ENCODE data around the gene RHOC.

Gene RHOC

DNA sequence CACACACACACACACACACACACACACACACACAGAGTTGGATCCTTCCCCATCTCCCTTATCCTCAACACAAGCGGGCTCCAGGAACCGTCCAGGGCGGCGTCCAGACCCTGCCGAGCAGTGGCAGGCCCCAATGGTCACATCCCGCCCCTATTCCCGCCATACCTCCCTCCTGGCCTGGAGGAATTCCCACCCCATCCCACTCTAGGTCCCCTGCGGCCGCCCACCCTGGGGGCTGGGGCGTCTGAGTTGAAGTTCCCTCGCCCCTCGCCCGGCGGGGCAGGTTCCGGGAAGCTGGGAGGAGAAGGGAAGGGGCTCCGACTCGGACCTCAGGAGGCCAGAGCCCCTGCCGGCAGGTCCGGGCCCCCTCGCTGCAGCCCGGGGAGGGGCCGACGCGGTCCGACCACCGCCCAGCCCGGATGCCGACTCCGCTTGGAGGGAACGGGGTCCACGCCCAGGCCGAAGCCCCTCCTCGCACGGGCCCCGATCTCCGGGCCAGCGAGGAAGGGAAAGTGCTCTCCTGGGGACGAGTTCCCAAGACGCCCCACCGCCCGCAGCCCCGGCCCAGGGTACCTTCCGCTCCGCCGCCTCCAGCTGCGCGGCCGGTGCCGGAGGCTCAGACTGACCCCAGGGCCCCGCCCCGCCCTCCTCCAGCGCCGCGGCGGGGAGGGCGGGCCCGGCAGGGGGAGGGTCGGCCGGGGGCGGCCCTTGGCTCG lies at the start of gene RHOC:
Gene RHOC (minus strand): TSS at position 623 of the 716 bp plus-strand sequence. CDS start 3,328 bp downstream, outside the sequence.
- H2AFZ ChIP-seq (ENCODE audit: low read depth, low read length, severe bottlenecking): no peak within 1 kb of the TSS
- peak within 1 kb of the TSS; percentile 48; the same call in 1 of the 2 replicates for H3K9ac ChIP-seq (ENCODE audit: low read length)
- H4K20me1 ChIP-seq (ENCODE audit: low read depth, low read length): no peaks in the 10 kb centered on the region
- peak within 1 kb of the TSS; percentile 61 for H3K4me3 ChIP-seq (ENCODE audit: insufficient read depth, low read length, poor library complexity, severe bottlenecking)
- H3F3A ChIP-seq (ENCODE audit: insufficient read depth): no peaks in the 10 kb centered on the region
- H3K9me2 ChIP-seq (replicated peaks; ENCODE audit: insufficient read depth, low read length): no peaks in the 10 kb centered on the region
- no peaks in the 10 kb centered on the region for H3K36me3 ChIP-seq (ENCODE audit: low read length)
- H3K27me3 ChIP-seq (ENCODE audit: low read length): no peaks in the 10 kb centered on the region
- H3K9me3 ChIP-seq (ENCODE audit: insufficient read depth, low read length): no peaks in the 10 kb centered on the region
- H3K4me2 ChIP-seq (ENCODE audit: low read depth, low read length, poor library complexity, severe bottlenecking): peak within 1 kb of the TSS; percentile 65
- no peak within 1 kb of the TSS for H3K27ac ChIP-seq (ENCODE audit: low read depth, low read length)
- TF ChIP-seq EZH2phosphoT487 (conservative IDR thresholded peaks at IDR 0.05; ENCODE audit: low read length): no peak
- TF ChIP-seq, protein P1, sequence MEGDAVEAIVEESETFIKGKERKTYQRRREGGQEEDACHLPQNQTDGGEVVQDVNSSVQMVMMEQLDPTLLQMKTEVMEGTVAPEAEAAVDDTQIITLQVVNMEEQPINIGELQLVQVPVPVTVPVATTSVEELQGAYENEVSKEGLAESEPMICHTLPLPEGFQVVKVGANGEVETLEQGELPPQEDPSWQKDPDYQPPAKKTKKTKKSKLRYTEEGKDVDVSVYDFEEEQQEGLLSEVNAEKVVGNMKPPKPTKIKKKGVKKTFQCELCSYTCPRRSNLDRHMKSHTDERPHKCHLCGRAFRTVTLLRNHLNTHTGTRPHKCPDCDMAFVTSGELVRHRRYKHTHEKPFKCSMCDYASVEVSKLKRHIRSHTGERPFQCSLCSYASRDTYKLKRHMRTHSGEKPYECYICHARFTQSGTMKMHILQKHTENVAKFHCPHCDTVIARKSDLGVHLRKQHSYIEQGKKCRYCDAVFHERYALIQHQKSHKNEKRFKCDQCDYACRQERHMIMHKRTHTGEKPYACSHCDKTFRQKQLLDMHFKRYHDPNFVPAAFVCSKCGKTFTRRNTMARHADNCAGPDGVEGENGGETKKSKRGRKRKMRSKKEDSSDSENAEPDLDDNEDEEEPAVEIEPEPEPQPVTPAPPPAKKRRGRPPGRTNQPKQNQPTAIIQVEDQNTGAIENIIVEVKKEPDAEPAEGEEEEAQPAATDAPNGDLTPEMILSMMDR (IDR thresholded peaks at IDR 0.05; ENCODE audit: insufficient read depth, low read length, poor library complexity, severe bottlenecking): no peak
- no peaks in the 10 kb centered on the region for H3K79me2 ChIP-seq (ENCODE audit: insufficient read depth, low read length)

GRCh38 chr1:112754116-112754628 lies 47.2 kb upstream of the RHOC start:
- Histone ChIP-seq H3K79me2 (ENCODE audit: insufficient read depth, low read length) (no peaks in the 10 kb centered on the region), H3K4me2 (ENCODE audit: low read depth, low read length, poor library complexity, severe bottlenecking) (no peak overlapping the region), H3K4me3 (ENCODE audit: insufficient read depth, low read length, poor library complexity, severe bottlenecking) (no peak overlapping the region), H3K9me3 (ENCODE audit: insufficient read depth, low read length) (no peaks in the 10 kb centered on the region), H3K9ac (ENCODE audit: low read length) (no peak overlapping the region), H3K27ac (ENCODE audit: low read depth, low read length) (no peak overlapping the region), H4K20me1 (ENCODE audit: low read depth, low read length) (no peaks in the 10 kb centered on the region), H2AFZ (ENCODE audit: low read depth, low read length, severe bottlenecking) (no peak overlapping the region), H3K9me2 (replicated peaks; ENCODE audit: insufficient read depth, low read length) (no peaks in the 10 kb centered on the region), H3K36me3 (ENCODE audit: low read length) (no peaks in the 10 kb centered on the region), H3F3A (ENCODE audit: insufficient read depth) (no peaks in the 10 kb centered on the region), H3K27me3 (ENCODE audit: low read length) (no peaks in the 10 kb centered on the region)
- TF ChIP-seq, protein P1 (IDR thresholded peaks at IDR 0.05; ENCODE audit: insufficient read depth, low read length, poor library complexity, severe bottlenecking): no peak
- no peak for TF ChIP-seq EZH2phosphoT487 (conservative IDR thresholded peaks at IDR 0.05; ENCODE audit: low read length)

GRCh38 chr1:112748396-112748795 lies 41.5 kb upstream of the RHOC start:
- no peak for TF ChIP-seq EZH2phosphoT487 (conservative IDR thresholded peaks at IDR 0.05; ENCODE audit: low read length)
- TF ChIP-seq, protein P1 (IDR thresholded peaks at IDR 0.05; ENCODE audit: insufficient read depth, low read length, poor library complexity, severe bottlenecking): no peak
- Histone ChIP-seq H3K27me3 (ENCODE audit: low read length) (no peaks in the 10 kb centered on the region), H3F3A (ENCODE audit: insufficient read depth) (no peaks in the 10 kb centered on the region), H3K4me3 (ENCODE audit: insufficient read depth, low read length, poor library complexity, severe bottlenecking) (no peak overlapping the region), H3K27ac (ENCODE audit: low read depth, low read length) (no peak overlapping the region), H3K9me3 (ENCODE audit: insufficient read depth, low read length) (no peaks in the 10 kb centered on the region), H2AFZ (ENCODE audit: low read depth, low read length, severe bottlenecking) (no peak overlapping the region), H3K9ac (ENCODE audit: low read length) (no peak overlapping the region), H3K9me2 (replicated peaks; ENCODE audit: insufficient read depth, low read length) (no peaks in the 10 kb centered on the region), H4K20me1 (ENCODE audit: low read depth, low read length) (no peaks in the 10 kb centered on the region), H3K79me2 (ENCODE audit: insufficient read depth, low read length) (no peaks in the 10 kb centered on the region), H3K4me2 (ENCODE audit: low read depth, low read length, poor library complexity, severe bottlenecking) (no peak overlapping the region), H3K36me3 (ENCODE audit: low read length) (no peaks in the 10 kb centered on the region)

Measured in SU-DHL-6 (cell line).